Lower leg skin (tissue), 3 donors: Measurements from ENCODE around the gene KIAA0513.

ENCODE experiments used
- POLR2A ChIP-seq, 2 donors: fragments of 450-650 bp; IDR thresholded peaks; one replicate each; pipeline ENCODE4 v1.6.1; 2016 to 2017; ENCODE audit warnings: antibody characterized with exemption in 2 of 2, mild to moderate bottlenecking in 1 of 2, moderate library complexity in 1 of 2
- TF ChIP-seq, protein P1 (sequence below), 3 donors: fragments of 450-650 bp; IDR thresholded peaks; one replicate each; pipeline ENCODE4 v1.5.1; 2016; ENCODE audit warnings: antibody characterized with exemption in 3 of 3, mild to moderate bottlenecking in 3 of 3, moderate library complexity in 2 of 3

DNA sequence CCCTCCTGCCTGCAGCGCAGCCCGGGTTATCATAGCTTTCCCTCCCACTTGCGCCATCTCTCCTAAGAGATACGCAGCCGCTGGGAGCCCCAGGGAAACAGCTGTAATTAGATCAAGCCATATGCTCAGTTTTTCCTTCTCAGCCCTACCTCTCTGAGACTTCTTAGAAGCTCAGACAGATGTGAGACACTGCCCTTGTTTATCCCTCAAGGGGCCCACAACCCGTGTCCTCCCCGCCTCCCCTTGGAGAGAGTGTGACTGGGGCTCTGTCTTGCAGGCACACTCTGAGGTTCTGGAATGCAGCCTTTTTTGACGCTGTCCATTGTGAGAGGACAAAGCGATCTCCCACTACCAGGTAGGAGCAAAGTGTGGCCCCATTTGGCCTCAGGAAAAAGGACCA, 53.4 kb downstream of the KIAA0513 start:
- TF ChIP-seq, protein P1, sequence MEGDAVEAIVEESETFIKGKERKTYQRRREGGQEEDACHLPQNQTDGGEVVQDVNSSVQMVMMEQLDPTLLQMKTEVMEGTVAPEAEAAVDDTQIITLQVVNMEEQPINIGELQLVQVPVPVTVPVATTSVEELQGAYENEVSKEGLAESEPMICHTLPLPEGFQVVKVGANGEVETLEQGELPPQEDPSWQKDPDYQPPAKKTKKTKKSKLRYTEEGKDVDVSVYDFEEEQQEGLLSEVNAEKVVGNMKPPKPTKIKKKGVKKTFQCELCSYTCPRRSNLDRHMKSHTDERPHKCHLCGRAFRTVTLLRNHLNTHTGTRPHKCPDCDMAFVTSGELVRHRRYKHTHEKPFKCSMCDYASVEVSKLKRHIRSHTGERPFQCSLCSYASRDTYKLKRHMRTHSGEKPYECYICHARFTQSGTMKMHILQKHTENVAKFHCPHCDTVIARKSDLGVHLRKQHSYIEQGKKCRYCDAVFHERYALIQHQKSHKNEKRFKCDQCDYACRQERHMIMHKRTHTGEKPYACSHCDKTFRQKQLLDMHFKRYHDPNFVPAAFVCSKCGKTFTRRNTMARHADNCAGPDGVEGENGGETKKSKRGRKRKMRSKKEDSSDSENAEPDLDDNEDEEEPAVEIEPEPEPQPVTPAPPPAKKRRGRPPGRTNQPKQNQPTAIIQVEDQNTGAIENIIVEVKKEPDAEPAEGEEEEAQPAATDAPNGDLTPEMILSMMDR (IDR thresholded peaks at IDR 0.05): no peak
- TF ChIP-seq POLR2A (IDR thresholded peaks at IDR 0.05): no peak
